H1 (cell line): ENCODE measurements around the gene PAX7. TPM values are rescaled to one million over a fixed set of nuclear protein-coding genes. Genes with fewer than 3 reads are reported as not detected.
A peak's percentile ranks its signal among the peaks of the same experiment; 100 is the strongest.

Source experiments
- CTCF ChIA-PET: fragments of 300-600 bp; sonication (Branson Sonifier 250); formaldehyde crosslinking; loops from one replicate; lab custom pipeline; 2021; ENCODE audit not compliant: partially characterized antibody; lab: Charles Lee
- POLR2A ChIA-PET: fragments of 300-600 bp; sonication (Branson Sonifier 250); formaldehyde crosslinking; loops from one replicate; lab custom pipeline; 2021; ENCODE audit warnings: inconsistent platforms; ENCODE audit not compliant: partially characterized antibody; lab: Charles Lee
- DNase-seq, 2 experiments: peaks; one replicate each; pipeline versions ENCODE4 v3.0.0 to v3.0.0-alpha.2; 2010 to 2022; ENCODE audit warnings: low spot score in 2 of 2, low read depth in 1 of 2, mixed read lengths in 1 of 2
- FAIRE-seq: peaks from 2 replicates; lab custom pipeline; 2011; peaks lifted over from hg19 to GRCh38; lab: Jason Lieb, UNC
- H2AFZ ChIP-seq: 2 replicates; pipeline ENCODE4 v1.8.1; 2012; ENCODE audit warnings: low read length, inconsistent platforms
- H2AK5ac ChIP-seq: 2 replicates; pipeline ENCODE4 v1.6.1; 2013; ENCODE audit warnings: low read depth, low read length
- H2BK120ac ChIP-seq: replicated peaks from 2 replicates; pipeline ENCODE3; 2013; ENCODE audit warnings: low read depth, low read length, inconsistent platforms
- H2BK12ac ChIP-seq: 2 replicates; pipeline ENCODE4 v1.6.1; 2013; ENCODE audit warnings: low read depth, low read length
- H2BK15ac ChIP-seq: 2 replicates; pipeline ENCODE4 v1.6.1; 2013; ENCODE audit warnings: low read length
- H2BK20ac ChIP-seq: 2 replicates; pipeline ENCODE4 v1.6.1; 2013; ENCODE audit warnings: low read length
- H2BK5ac ChIP-seq: 2 replicates; pipeline ENCODE4 v1.6.1; 2013; ENCODE audit warnings: low read depth, low read length
- H3K14ac ChIP-seq: 2 replicates; pipeline ENCODE4 v1.6.1; 2013; ENCODE audit warnings: inconsistent platforms; ENCODE audit not compliant: insufficient read length
- H3K18ac ChIP-seq: 2 replicates; pipeline ENCODE4 v1.6.1; 2013; ENCODE audit warnings: low read length; ENCODE audit errors: extremely low read depth
- H3K23ac ChIP-seq: 2 replicates; pipeline ENCODE4 v1.6.1; 2013; ENCODE audit warnings: inconsistent platforms; ENCODE audit not compliant: insufficient read length
- H3K23me2 ChIP-seq: 2 replicates; pipeline ENCODE4 v1.6.1; 2013; ENCODE audit warnings: low read depth, low read length
- H3K27ac ChIP-seq: 2 replicates; pipeline ENCODE4 v1.6.1; 2011; ENCODE audit warnings: low read depth, low read length, inconsistent platforms
- H3K27me3 ChIP-seq, 4 experiments: replicated peaks in 1 of 4; 1 replicate in 1 of 4; 2 replicates in 3 of 4; pipeline versions ENCODE4 v1.6.1 to v1.8.1; 2011 to 2013; ENCODE audit warnings: low read length in 3 of 4, mild to moderate bottlenecking in 3 of 4, inconsistent platforms in 2 of 4, mixed read lengths in 2 of 4, moderate library complexity in 1 of 4; ENCODE audit not compliant: control insufficient read depth in 3 of 4, insufficient read depth in 3 of 4; ENCODE audit errors: extremely low read depth in 1 of 4
- H3K36me3 ChIP-seq, 4 experiments: 2 replicates each; pipeline versions ENCODE4 v1.6.1 to v1.8.1; 2011 to 2013; ENCODE audit warnings: mild to moderate bottlenecking in 4 of 4, low read length in 3 of 4, moderate library complexity in 2 of 4, control low read depth in 1 of 4, inconsistent platforms in 1 of 4; ENCODE audit not compliant: insufficient read depth in 4 of 4, control insufficient read depth in 2 of 4
- H3K4ac ChIP-seq: replicated peaks from 2 replicates; pipeline ENCODE3; 2013; ENCODE audit warnings: low read length, low read depth, mixed read lengths, inconsistent platforms; ENCODE audit not compliant: insufficient read length
- H3K4me1 ChIP-seq, 4 experiments: replicated peaks in 1 of 4; 1 replicate in 1 of 4; 2 replicates in 3 of 4; pipeline versions ENCODE4 v1.6.1 to v1.8.1; 2011 to 2013; ENCODE audit warnings: low read length in 3 of 4, inconsistent platforms in 2 of 4, mixed read lengths in 1 of 4; ENCODE audit not compliant: insufficient read depth in 4 of 4, control insufficient read depth in 3 of 4
- H3K4me2 ChIP-seq, 2 experiments: 2 replicates each; pipeline versions ENCODE4 v1.6.1 to v1.8.1; 2011 to 2013; ENCODE audit warnings: low read depth in 2 of 2, low read length in 2 of 2, control low read depth in 1 of 2, inconsistent platforms in 1 of 2, mild to moderate bottlenecking in 1 of 2; ENCODE audit not compliant: insufficient read depth in 1 of 2
- H3K4me3 ChIP-seq, 4 experiments: fragments of 200-600, 300-600 bp in 1 of 4; sonication (generic), shearing (Covaris generic), sonication (Bioruptor Twin) in 1 of 4; 2 replicates each; pipeline versions ENCODE4 v1.5.1 to v1.8.1; 2011 to 2016; ENCODE audit warnings: low read length in 4 of 4, low read depth in 3 of 4, control low read depth in 2 of 4, inconsistent platforms in 2 of 4, mild to moderate bottlenecking in 2 of 4, mixed read lengths in 1 of 4, moderate library complexity in 1 of 4; ENCODE audit not compliant: insufficient read depth in 2 of 4; ENCODE audit errors: extremely low read depth in 1 of 4
- H3K56ac ChIP-seq: replicated peaks from 2 replicates; pipeline ENCODE3; 2013; ENCODE audit warnings: low read depth, mild to moderate bottlenecking, mixed read lengths, low read length, inconsistent platforms; ENCODE audit not compliant: insufficient read length
- H3K79me1 ChIP-seq: 2 replicates; pipeline ENCODE4 v1.6.1; 2013; ENCODE audit warnings: low read depth, low read length, control low read depth
- H3K79me2 ChIP-seq, 2 experiments: 2 replicates each; pipeline versions ENCODE4 v1.6.1 to v1.8.1; 2012 to 2013; ENCODE audit warnings: low read length in 2 of 2, mild to moderate bottlenecking in 2 of 2, inconsistent platforms in 1 of 2; ENCODE audit not compliant: insufficient read depth in 2 of 2, control insufficient read depth in 1 of 2
- H3K9ac ChIP-seq, 4 experiments: replicated peaks in 1 of 4; 1 replicate in 1 of 4; 2 replicates in 3 of 4; pipeline versions ENCODE4 v1.6.1 to v1.8.1; 2011 to 2013; ENCODE audit warnings: low read depth in 3 of 4, low read length in 3 of 4, control low read depth in 2 of 4, mild to moderate bottlenecking in 2 of 4, moderate library complexity in 2 of 4, inconsistent platforms in 1 of 4; ENCODE audit errors: extremely low read depth in 1 of 4
- H3K9me3 ChIP-seq, 2 experiments: 2 replicates each; pipeline versions ENCODE4 v1.6.1 to v1.8.1; 2012 to 2013; ENCODE audit warnings: mild to moderate bottlenecking in 2 of 2, moderate library complexity in 2 of 2, control low read depth in 1 of 2, inconsistent platforms in 1 of 2, low read depth in 1 of 2, low read length in 1 of 2, mixed read lengths in 1 of 2; ENCODE audit not compliant: insufficient read depth in 2 of 2
- H4K20me1 ChIP-seq, 2 experiments: replicated peaks in 1 of 2; 2 replicates each; pipeline versions ENCODE3 to v1.8.1; 2011 to 2013; ENCODE audit warnings: inconsistent platforms in 2 of 2, low read length in 2 of 2, mild to moderate bottlenecking in 1 of 2; ENCODE audit not compliant: insufficient read depth in 2 of 2, control insufficient read depth in 1 of 2
- H4K5ac ChIP-seq: 2 replicates; pipeline ENCODE4 v1.6.1; 2013; ENCODE audit warnings: low read length, low read depth, mixed read lengths, inconsistent platforms; ENCODE audit not compliant: insufficient read length
- H4K8ac ChIP-seq: 2 replicates; pipeline ENCODE4 v1.8.0; 2013; ENCODE audit warnings: mild to moderate bottlenecking, moderate library complexity, low read length, inconsistent platforms; ENCODE audit not compliant: insufficient read depth; ENCODE audit errors: extremely low read depth
- H4K91ac ChIP-seq: replicated peaks from 2 replicates; pipeline ENCODE3; 2013; ENCODE audit warnings: low read length, mixed read lengths, inconsistent platforms; ENCODE audit not compliant: insufficient read length
- BRCA1 ChIP-seq: IDR thresholded peaks from 2 replicates; pipeline ENCODE4 v1.6.1; 2012; ENCODE audit warnings: low read depth, low read length, improper control_type of control experiment
- EGR1 ChIP-seq: IDR thresholded peaks from 2 replicates; pipeline ENCODE4 v1.6.1; 2011; ENCODE audit warnings: low read depth, low read length, borderline replicate concordance
- HDAC2 ChIP-seq, 2 experiments: fragments of 300-600 bp in 1 of 2; sonication (generic) in 1 of 2; IDR thresholded peaks; 2 replicates each; pipeline ENCODE4 v1.6.1; 2011 to 2012; ENCODE audit warnings: low read depth in 2 of 2, low read length in 2 of 2, mild to moderate bottlenecking in 2 of 2, moderate library complexity in 2 of 2, borderline replicate concordance in 1 of 2, inconsistent platforms in 1 of 2
- HDAC6 ChIP-seq: IDR thresholded peaks from one replicate; pipeline ENCODE4 v1.7.1; 2012; ENCODE audit warnings: low read depth, mild to moderate bottlenecking, inconsistent platforms, low read length, moderate library complexity
- PHF8 ChIP-seq: fragments of 200-600 bp; sonication (generic); conservative IDR thresholded peaks from 2 replicates; pipeline ENCODE4 v1.7.1; 2012; ENCODE audit warnings: low read depth, mild to moderate bottlenecking, inconsistent platforms, low read length, moderate library complexity
- POU5F1 ChIP-seq: IDR thresholded peaks from 2 replicates; pipeline ENCODE4 v1.6.1; 2011; ENCODE audit warnings: low read depth, mild to moderate bottlenecking, low read length, moderate library complexity
- RBBP5 ChIP-seq: IDR thresholded peaks from 2 replicates; pipeline ENCODE4 v1.7.1; 2012; ENCODE audit warnings: low read depth, mild to moderate bottlenecking, inconsistent platforms, low read length, moderate library complexity, borderline replicate concordance
- RNF2 ChIP-seq: fragments of 200-900, 300-1000 bp; sonication (generic); IDR thresholded peaks from 2 replicates; pipeline ENCODE4 v1.7.1; 2016; ENCODE audit warnings: borderline replicate concordance, low read depth, mild to moderate bottlenecking, antibody characterized with exemption, low read length; ENCODE audit not compliant: poor library complexity, severe bottlenecking; ENCODE audit errors: missing control alignments
- SP1 ChIP-seq: IDR thresholded peaks from 2 replicates; pipeline ENCODE4 v1.6.1; 2011; ENCODE audit warnings: low read depth, low read length
- WGBS, 2 experiments: shearing (Covaris generic) in 1 of 2; methylation state at CpG; one replicate each; pipeline versions ENCODE4 v1.1.6 to v1.1.7; 2013 to 2015; ENCODE audit warnings: low lambda C conversion rate in 2 of 2, mixed read lengths in 2 of 2, inconsistent platforms in 1 of 2, low coverage in 1 of 2, missing lambda C conversion rate in 1 of 2; ENCODE audit not compliant: insufficient replicate concordance in 2 of 2, insufficient coverage in 1 of 2, insufficient read length in 1 of 2; ENCODE audit errors: extremely low coverage in 1 of 2, missing lambda C conversion rate in 1 of 2; 5-methylcytosine and 5-hydroxymethylcytosine counted together
- polyA plus RNA-seq, 7 experiments: library from polyadenylated mRNA; depleted of rRNA in 3 of 7; stranded (reverse) in 5 of 7; unstranded in 2 of 7; fragments of >200 nt in 5 of 7; fragments of 200-250 nt in 2 of 7; gene quantifications; 1 replicate in 5 of 7; 2 replicates in 1 of 7; 4 replicates in 1 of 7; pipeline versions ENCODE4 v1.2.1 to v1.2.3, GENCODE V29; 2011 to 2013; ENCODE audit warnings: missing spikeins in 2 of 7, mixed read lengths in 2 of 7
- total RNA-seq: library from RNA; stranded (reverse); fragmentation: NEBNext Ultra II Directional; extraction: Animal tissue kit (Norgen Biotek cat#: 25700); gene quantifications from 2 replicates; pipeline ENCODE4 v1.2.1, GENCODE V29; 2021

PAX7 gene
- total and polyA plus RNA-seq, 2 of the 8 experiments (the other 6 are each of a cell fraction or from before 2014, with no cell fraction given): not detected

DNA sequence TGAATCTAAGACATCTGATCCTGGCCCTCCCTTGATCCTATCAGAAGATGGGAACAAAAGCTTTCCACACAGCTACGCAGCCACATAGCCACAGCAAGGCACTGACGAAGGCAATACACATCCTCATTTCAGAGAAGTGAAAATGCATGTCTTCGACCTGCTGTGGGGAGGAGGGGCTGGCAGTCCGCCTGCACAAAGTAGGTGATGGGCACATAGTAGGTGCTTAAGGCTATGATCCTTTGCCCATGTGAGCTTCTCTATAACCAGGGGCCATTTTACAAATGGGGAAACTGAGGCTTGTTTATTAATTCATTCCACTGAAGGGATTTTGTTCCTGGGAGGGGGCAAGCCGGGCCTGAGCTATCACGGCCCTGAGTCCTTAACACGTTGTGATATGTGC, 94.2 kb downstream of the PAX7 start:
- Histone ChIP-seq H3K56ac (no peak overlapping the region), H3K4ac (no peak overlapping the region), H4K8ac (no peak overlapping the region), H3K4me2 (no peak overlapping the region), H2AFZ (no peak overlapping the region), H2BK120ac (no peak overlapping the region), H4K20me1 (peaks cover 0 to 3% of the 10 kb centered on the region in 2 experiments), H3K9me3 (no peaks in the 10 kb centered on the region), H3K4me3 (no peak overlapping the region), H3K9ac (no peak overlapping the region), H3K18ac (no peak overlapping the region), H3K27me3 (peaks cover 0 to 15% (median 6%) of the 10 kb centered on the region in 4 experiments; a peak in 4 of 7 replicates), H3K23me2 (no peaks in the 10 kb centered on the region; the same call in 1 of the 2 replicates), H3K79me1 (no peaks in the 10 kb centered on the region), H3K14ac (no peak overlapping the region), H4K5ac (peak overlapping the region; percentile 4)
- 85% methylated on average over 7 of the region's 7 CpGs; no CpG with 5 or more reads in 1 of the 2 experiments for WGBS, 2 experiments
- TF ChIP-seq BRCA1 (no peak), RBBP5 (no peak), PHF8 (no peak), POU5F1 (no peak), EGR1 (no peak), HDAC2 (IDR thresholded peaks at IDR 0.05; ENCODE audit: borderline replicate concordance in 1 of 2, low read depth in 2 of 2, low read length in 2 of 2) (no peak), RNF2 (no peak), HDAC6 (no peak), SP1 (no peak)
- TF ChIP-seq, all 59 proteins: peak for 0
- Histone ChIP-seq H3K4me1 (peaks cover 0 to 13% (median 3%) of the 10 kb centered on the region in 4 experiments; a peak in 3 of 7 replicates), H2BK20ac (no peak overlapping the region), H2BK12ac (peak overlapping the region; percentile 55), H2BK5ac (no peak overlapping the region), H3K23ac (no peak overlapping the region), H3K36me3 (no peaks in the 10 kb centered on the region), H3K79me2 (no peaks in the 10 kb centered on the region), H4K91ac (no peak overlapping the region), H3K27ac (no peak overlapping the region), H2BK15ac (no peak overlapping the region; the same call in 1 of the 2 replicates), H2AK5ac (peak overlapping the region; percentile 91; the same call in 1 of the 2 replicates)
- ChIA-PET CTCF (interaction anchor here (0.8 to 4.5 kb wide), 12 partner anchors 11 to 149 kb away, joined by 3 to 36 read pairs (median 4); no protein-coding TSS in a partner anchor), POLR2A (interaction anchor here (0.9 kb wide), 1 partner anchor 10 kb away, joined by 3 read pairs; no protein-coding TSS in a partner anchor)
- DNase-seq (no peak), FAIRE-seq (no peak)
